Mammary epithelial cell (primary cell): Measurements from ENCODE around the gene ATP2B2.

Experiments
- EZH2 ChIP-seq: IDR thresholded peaks from 2 replicates; pipeline ENCODE4 v1.6.1; 2012; ENCODE audit warnings: low read length, inconsistent platforms, borderline replicate concordance
- TF ChIP-seq, protein P1 (sequence below), 2 donors: IDR thresholded peaks in 1 of 2; conservative IDR thresholded peaks in 1 of 2; 2 replicates each; pipeline ENCODE4 v1.5.1; 2011 to 2012; ENCODE audit warnings: inconsistent platforms in 2 of 2, low read length in 2 of 2, mild to moderate bottlenecking in 2 of 2, control low read depth in 1 of 2, low read depth in 1 of 2; ENCODE audit not compliant: insufficient read depth in 1 of 2; ENCODE audit errors: extremely low read depth in 1 of 2

DNA sequence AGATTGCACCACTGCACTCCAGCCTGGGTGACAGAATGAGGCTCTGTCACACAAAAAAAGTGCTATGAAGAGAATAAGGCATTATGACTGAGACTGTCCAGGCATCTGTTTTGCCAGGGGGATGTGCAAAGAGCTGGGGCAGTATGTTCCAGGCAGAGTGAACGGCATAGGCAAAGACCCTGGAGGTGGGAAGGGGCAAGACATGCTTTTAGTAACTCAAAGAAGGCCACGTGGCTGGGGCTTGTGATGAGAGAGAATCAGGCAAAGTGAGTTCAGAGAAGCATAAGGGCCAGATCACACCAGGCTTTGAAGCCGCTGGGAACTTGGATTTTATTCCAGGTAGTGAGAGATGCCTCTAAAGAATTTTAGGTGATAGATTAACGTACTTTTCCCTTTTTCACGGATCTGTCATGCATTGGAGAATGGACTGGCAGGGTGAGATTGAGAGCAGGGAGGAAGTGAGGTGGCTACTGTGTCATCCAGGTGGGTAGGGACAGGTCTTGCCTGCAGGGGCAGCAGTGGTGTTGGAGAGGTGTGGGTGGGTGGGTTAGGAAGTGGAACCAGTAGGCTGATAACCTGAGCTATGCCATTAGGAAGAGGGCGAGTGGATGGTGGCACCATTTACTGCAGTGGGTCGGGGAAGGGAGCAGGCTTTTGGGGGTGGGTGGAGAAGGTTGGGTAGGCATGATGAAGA lies 31.7 kb downstream of the ATP2B2 start:
- TF ChIP-seq, protein P1, sequence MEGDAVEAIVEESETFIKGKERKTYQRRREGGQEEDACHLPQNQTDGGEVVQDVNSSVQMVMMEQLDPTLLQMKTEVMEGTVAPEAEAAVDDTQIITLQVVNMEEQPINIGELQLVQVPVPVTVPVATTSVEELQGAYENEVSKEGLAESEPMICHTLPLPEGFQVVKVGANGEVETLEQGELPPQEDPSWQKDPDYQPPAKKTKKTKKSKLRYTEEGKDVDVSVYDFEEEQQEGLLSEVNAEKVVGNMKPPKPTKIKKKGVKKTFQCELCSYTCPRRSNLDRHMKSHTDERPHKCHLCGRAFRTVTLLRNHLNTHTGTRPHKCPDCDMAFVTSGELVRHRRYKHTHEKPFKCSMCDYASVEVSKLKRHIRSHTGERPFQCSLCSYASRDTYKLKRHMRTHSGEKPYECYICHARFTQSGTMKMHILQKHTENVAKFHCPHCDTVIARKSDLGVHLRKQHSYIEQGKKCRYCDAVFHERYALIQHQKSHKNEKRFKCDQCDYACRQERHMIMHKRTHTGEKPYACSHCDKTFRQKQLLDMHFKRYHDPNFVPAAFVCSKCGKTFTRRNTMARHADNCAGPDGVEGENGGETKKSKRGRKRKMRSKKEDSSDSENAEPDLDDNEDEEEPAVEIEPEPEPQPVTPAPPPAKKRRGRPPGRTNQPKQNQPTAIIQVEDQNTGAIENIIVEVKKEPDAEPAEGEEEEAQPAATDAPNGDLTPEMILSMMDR (conservative IDR thresholded peaks at IDR 0.05 in 1 of 2, IDR thresholded peaks at IDR 0.05 in 1 of 2; ENCODE audit: extremely low read depth in 1 of 2, insufficient read depth in 1 of 2, low read depth in 1 of 2, low read length in 2 of 2): no peak
- TF ChIP-seq EZH2: no peak
